Activated CD4-positive, alpha-beta T cell treated with anti-CD3 and anti-CD28 coated beads, Interleukin-2, Interleukin-6, amounts not matched to agents 100 ng/mL and 50 ng/mL, durations not matched to agents 16 hours and 8 hours (primary cell): ENCODE measurements around the gene FKBP1B.
"Not testable (repeated sequence)": the region's sequence is repeated elsewhere in the genome, so short reads cannot be mapped to it uniquely, and the experiment has no call there.

Source experiments
- DNase-seq: peaks from one replicate; pipeline ENCODE4 v3.0.0-alpha.2; 2020

FKBP1B gene

GRCh38 chr2:24049485-24050021 lies at the start of gene FKBP1B:
Gene FKBP1B, plus strand, starts transcription at chr2:24049741. Its CDS starts 109 bp downstream, at chr2:24049850.
- peak; percentile 65 for DNase-seq

- no peak for DNase-seq
Observed at GRCh38 chr2:24007693-24008092, 41.8 kb upstream of the FKBP1B start.

GRCh38 chr2:24008672-24009366 lies 40.7 kb upstream of the FKBP1B start:
- DNase-seq = no peak

- DNase-seq = no peak
Observed at GRCh38 chr2:24009367-24009679, 40.2 kb upstream of the FKBP1B start.

- no peak for DNase-seq
Observed at GRCh38 chr2:24009680-24010476, 39.7 kb upstream of the FKBP1B start, which contains the start of gene MFSD2B. Gene MFSD2B, plus strand, starts transcription at chr2:24010085. Its CDS starts 12 bp downstream, at chr2:24010097.

GRCh38 chr2:24010477-24011249 lies 38.9 kb upstream of the FKBP1B start:
- no peak for DNase-seq

GRCh38 chr2:24011250-24012104 lies 38.1 kb upstream of the FKBP1B start:
- DNase-seq = no peak

GRCh38 chr2:24012521-24013188 lies 36.9 kb upstream of the FKBP1B start:
- no peak for DNase-seq

GRCh38 chr2:24014902-24015301 lies 34.6 kb upstream of the FKBP1B start:
- DNase-seq = not testable (repeated sequence)

GRCh38 chr2:24015562-24016375 lies 33.8 kb upstream of the FKBP1B start:
- DNase-seq = no peak

- DNase-seq = no peak
Observed at GRCh38 chr2:24016376-24016761, 33.2 kb upstream of the FKBP1B start.

- DNase-seq = no peak
Observed at GRCh38 chr2:24016853-24017703, 32.5 kb upstream of the FKBP1B start.

GRCh38 chr2:24017711-24018110 lies 31.8 kb upstream of the FKBP1B start:
- DNase-seq = no peak

- DNase-seq = no peak
Observed at GRCh38 chr2:24018241-24018640, 31.3 kb upstream of the FKBP1B start.

GRCh38 chr2:24019729-24020128 lies 29.8 kb upstream of the FKBP1B start:
- DNase-seq = no peak

- no peak for DNase-seq
Observed at GRCh38 chr2:24020244-24020643, 29.3 kb upstream of the FKBP1B start.

- peak; percentile 31 for DNase-seq
Observed at GRCh38 chr2:24021122-24021998, 28.2 kb upstream of the FKBP1B start.

GRCh38 chr2:24022324-24022974 lies 27.1 kb upstream of the FKBP1B start:
- DNase-seq = no peak
